ENCODE results near the gene IMMT. TPM values are rescaled to one million over a fixed set of nuclear protein-coding genes. Genes with fewer than 3 reads are reported as not detected.

The IMMT gene
- total RNA-seq, 1 donor from 2014 or later = 70.1 TPM

- DNase-seq (ENCODE audit: low spot score) = no peak
- Mint-ChIP-seq H3K36me3 (ENCODE audit: low read depth) (peaks cover 25% of the 10 kb centered on the region), H3K9me3 (ENCODE audit: low read depth) (no peaks in the 10 kb centered on the region), H3K27me3 (ENCODE audit: low read depth) (no peaks in the 10 kb centered on the region), H3K4me1 (ENCODE audit: low read depth) (no peaks in the 10 kb centered on the region), H3K27ac (ENCODE audit: unreplicated experiment) (no peak overlapping the region), H3K4me3 (ENCODE audit: unreplicated experiment) (no peak overlapping the region)
- TF ChIP-seq CTCF (IDR thresholded peaks at IDR 0.05) = no peak
Measured at GRCh38 chr2:86160156-86160952, 34.9 kb downstream of the IMMT start.

GRCh38 chr2:86158286-86158685, 37.0 kb downstream of the IMMT start:
- no peak overlapping the region for H3K4me3 Mint-ChIP-seq (ENCODE audit: unreplicated experiment)
- TF ChIP-seq CTCF (IDR thresholded peaks at IDR 0.05) = no peak
- H3K27me3 Mint-ChIP-seq (ENCODE audit: low read depth) = no peaks in the 10 kb centered on the region
- no peak overlapping the region for H3K27ac Mint-ChIP-seq (ENCODE audit: unreplicated experiment)
- H3K4me1 Mint-ChIP-seq (ENCODE audit: low read depth) = peaks cover 2% of the 10 kb centered on the region
- DNase-seq (ENCODE audit: low spot score) = no peak
- H3K9me3 Mint-ChIP-seq (ENCODE audit: low read depth) = no peaks in the 10 kb centered on the region
- H3K36me3 Mint-ChIP-seq (ENCODE audit: low read depth) = peaks cover 22% of the 10 kb centered on the region

GRCh38 chr2:86157009-86157556, 38.2 kb downstream of the IMMT start:
- H3K4me3 Mint-ChIP-seq (ENCODE audit: unreplicated experiment) = no peak overlapping the region
- peaks cover 2% of the 10 kb centered on the region for H3K4me1 Mint-ChIP-seq (ENCODE audit: low read depth)
- no peaks in the 10 kb centered on the region for H3K9me3 Mint-ChIP-seq (ENCODE audit: low read depth)
- TF ChIP-seq CTCF (IDR thresholded peaks at IDR 0.05) = no peak
- DNase-seq (ENCODE audit: low spot score) = no peak
- H3K27ac Mint-ChIP-seq (ENCODE audit: unreplicated experiment) = no peak overlapping the region
- peaks cover 21% of the 10 kb centered on the region for H3K36me3 Mint-ChIP-seq (ENCODE audit: low read depth)
- no peaks in the 10 kb centered on the region for H3K27me3 Mint-ChIP-seq (ENCODE audit: low read depth)

- Mint-ChIP-seq H3K36me3 (ENCODE audit: low read depth) (peaks cover 35% of the 10 kb centered on the region), H3K27ac (ENCODE audit: unreplicated experiment) (no peak overlapping the region), H3K27me3 (ENCODE audit: low read depth) (no peaks in the 10 kb centered on the region), H3K4me1 (ENCODE audit: low read depth) (peaks cover 2% of the 10 kb centered on the region), H3K9me3 (ENCODE audit: low read depth) (no peaks in the 10 kb centered on the region), H3K4me3 (ENCODE audit: unreplicated experiment) (no peak overlapping the region)
- TF ChIP-seq CTCF (IDR thresholded peaks at IDR 0.05) = no peak
- DNase-seq (ENCODE audit: low spot score) = no peak
Measured at GRCh38 chr2:86150502-86150901, 44.8 kb downstream of the IMMT start.

- Mint-ChIP-seq H3K27ac (ENCODE audit: unreplicated experiment) (no peak overlapping the region), H3K4me1 (ENCODE audit: low read depth) (no peaks in the 10 kb centered on the region), H3K36me3 (ENCODE audit: low read depth) (peaks cover 41% of the 10 kb centered on the region), H3K9me3 (ENCODE audit: low read depth) (no peaks in the 10 kb centered on the region), H3K27me3 (ENCODE audit: low read depth) (no peaks in the 10 kb centered on the region), H3K4me3 (ENCODE audit: unreplicated experiment) (no peak overlapping the region)
- DNase-seq (ENCODE audit: low spot score) = no peak
- no peak for TF ChIP-seq CTCF (IDR thresholded peaks at IDR 0.05)
Measured at GRCh38 chr2:86147793-86148192, 47.5 kb downstream of the IMMT start.

Measured in chondrocyte (in vitro differentiated cells).